Occipital lobe (tissue), 2 donors: ENCODE measurements around the gene ZNF626. TPM values are rescaled to one million over a fixed set of nuclear protein-coding genes. Genes with fewer than 3 reads are reported as not detected.
"Not testable (repeated sequence)": the region's sequence is repeated elsewhere in the genome, so short reads cannot be mapped to it uniquely, and the experiment has no call there.

Experiments used
- DNase-seq: peaks from one replicate; lab custom pipeline; 2025; lab: John Stamatoyannopoulos, UW
- total RNA-seq: library from RNA; depleted of rRNA; stranded (reverse); fragments of >200 nt; gene quantifications from one replicate; pipeline ENCODE4 v1.2.3, GENCODE V29; 2014

The ZNF626 gene
- 49.4 TPM for total RNA-seq

GRCh38 chr19:20661150-20661819 is at the start of gene ZNF626:
Gene ZNF626, minus strand, starts transcription at chr19:20661571. Its CDS starts 125 bp downstream, at chr19:20661446.
- peak; percentile 92 for DNase-seq

- no peak for DNase-seq
These were observed 7.9 kb upstream of the ZNF626 start for GRCh38 chr19:20669263-20669662.

- no peak for DNase-seq
These were observed 5.9 kb upstream of the ZNF626 start for GRCh38 chr19:20667281-20667680.

GRCh38 chr19:20664901-20665781 is 3.8 kb upstream of the ZNF626 start:
- DNase-seq, result no peak

- not testable (repeated sequence) for DNase-seq
These were observed 3.1 kb upstream of the ZNF626 start for GRCh38 chr19:20664475-20664874.

GRCh38 chr19:20662421-20663105 is 1.2 kb upstream of the ZNF626 start:
- no peak for DNase-seq

- DNase-seq, result no peak
These were observed 764 bp downstream of the ZNF626 start for GRCh38 chr19:20660473-20661140.

GRCh38 chr19:20640545-20640944 is 20.8 kb downstream of the ZNF626 start:
- no peak for DNase-seq

- no peak for DNase-seq
These were observed 21.3 kb downstream of the ZNF626 start for GRCh38 chr19:20640023-20640422.

- not testable (repeated sequence) for DNase-seq
These were observed 36.8 kb downstream of the ZNF626 start for GRCh38 chr19:20624560-20624959.

- DNase-seq, result no peak
These were observed 45.3 kb downstream of the ZNF626 start for GRCh38 chr19:20616071-20616470.

- DNase-seq, result not testable (repeated sequence)
These were observed 46.4 kb downstream of the ZNF626 start for GRCh38 chr19:20614971-20615370.

GRCh38 chr19:20612711-20613316 is 48.6 kb downstream of the ZNF626 start:
- DNase-seq, result no peak

- no peak for DNase-seq
These were observed 49.5 kb downstream of the ZNF626 start for GRCh38 chr19:20611866-20612265.

- DNase-seq, result no peak
These were observed 53.4 kb downstream of the ZNF626 start for GRCh38 chr19:20607943-20608342.

Other genes starting within 250 kb of the ZNF626 start
- 94.1 TPM for gene ZNF737, start 95.8 kb downstream of the ZNF626 start, total RNA-seq
- gene ZNF66, start 114.7 kb upstream of the ZNF626 start, total RNA-seq, result 22.8 TPM